ENCODE data around the gene NUP107. TPM values are rescaled to one million over a fixed set of nuclear protein-coding genes. Genes with fewer than 3 reads are reported as not detected.
"Not testable (repeated sequence)": the region's sequence is repeated elsewhere in the genome, so short reads cannot be mapped to it uniquely, and the experiment has no call there.

NUP107 gene
- total RNA-seq = 76.6 to 85.8 TPM (median 78.3 TPM) in 3 replicates

DNA sequence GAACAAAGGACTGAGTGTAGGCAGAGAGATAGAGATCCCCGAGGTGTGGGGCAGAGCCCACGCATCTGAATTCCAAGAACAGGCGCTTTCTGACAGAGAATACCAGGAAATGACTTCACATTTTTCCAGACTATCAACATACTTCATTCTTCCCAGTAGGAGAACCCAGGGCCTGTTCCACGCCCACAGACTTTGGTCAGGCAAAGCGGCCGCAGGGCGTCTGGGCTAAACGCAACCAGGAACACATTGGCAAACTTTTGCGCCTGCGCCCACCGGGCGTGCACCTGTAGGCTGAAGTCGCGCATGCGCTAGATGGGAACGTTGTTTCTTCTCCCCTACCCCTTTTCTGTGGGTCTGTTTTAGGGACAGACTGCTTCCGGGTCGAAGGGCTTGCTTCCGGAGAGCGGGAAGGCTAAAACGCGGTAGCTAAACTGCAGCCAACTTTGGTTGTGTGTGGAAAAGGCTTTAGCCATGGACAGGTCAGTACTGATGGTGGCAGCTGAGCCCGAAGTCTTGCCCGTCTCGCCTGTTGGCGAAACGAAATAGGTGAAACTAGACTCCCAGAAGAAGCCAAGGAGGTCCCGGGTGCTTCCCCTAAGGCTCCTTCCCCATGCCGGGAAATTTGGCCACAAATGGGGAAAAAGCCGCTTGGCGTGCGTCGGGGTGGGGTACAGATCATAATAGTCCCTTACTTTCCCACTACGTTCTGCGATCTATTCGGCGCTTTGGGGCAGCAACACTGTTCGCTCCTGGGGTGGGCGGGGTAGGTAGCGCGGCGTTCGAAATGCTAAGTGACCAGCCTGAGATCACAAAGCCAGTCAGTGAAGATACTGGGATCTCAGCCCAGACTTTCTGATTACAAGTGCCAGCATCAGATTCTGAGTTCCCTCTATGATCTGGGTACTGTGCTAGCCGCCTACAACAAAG lies at the start of gene NUP107:
Gene NUP107, plus strand, starts transcription at position 384 of the 927 bp plus-strand sequence. Its CDS starts 88 bp downstream, at position 472.
- peaks cover 5% of the 10 kb centered on the region for H3K36me3 Mint-ChIP-seq
- peak within 1 kb of the TSS; percentile 93 for H3K4me3 Mint-ChIP-seq
- peak within 1 kb of the TSS; percentile 97 for H3K27ac Mint-ChIP-seq
- TF ChIP-seq, protein P1, sequence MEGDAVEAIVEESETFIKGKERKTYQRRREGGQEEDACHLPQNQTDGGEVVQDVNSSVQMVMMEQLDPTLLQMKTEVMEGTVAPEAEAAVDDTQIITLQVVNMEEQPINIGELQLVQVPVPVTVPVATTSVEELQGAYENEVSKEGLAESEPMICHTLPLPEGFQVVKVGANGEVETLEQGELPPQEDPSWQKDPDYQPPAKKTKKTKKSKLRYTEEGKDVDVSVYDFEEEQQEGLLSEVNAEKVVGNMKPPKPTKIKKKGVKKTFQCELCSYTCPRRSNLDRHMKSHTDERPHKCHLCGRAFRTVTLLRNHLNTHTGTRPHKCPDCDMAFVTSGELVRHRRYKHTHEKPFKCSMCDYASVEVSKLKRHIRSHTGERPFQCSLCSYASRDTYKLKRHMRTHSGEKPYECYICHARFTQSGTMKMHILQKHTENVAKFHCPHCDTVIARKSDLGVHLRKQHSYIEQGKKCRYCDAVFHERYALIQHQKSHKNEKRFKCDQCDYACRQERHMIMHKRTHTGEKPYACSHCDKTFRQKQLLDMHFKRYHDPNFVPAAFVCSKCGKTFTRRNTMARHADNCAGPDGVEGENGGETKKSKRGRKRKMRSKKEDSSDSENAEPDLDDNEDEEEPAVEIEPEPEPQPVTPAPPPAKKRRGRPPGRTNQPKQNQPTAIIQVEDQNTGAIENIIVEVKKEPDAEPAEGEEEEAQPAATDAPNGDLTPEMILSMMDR (IDR thresholded peaks at IDR 0.05; ENCODE audit: unreplicated experiment) = no peak
- H3K27me3 Mint-ChIP-seq (ENCODE audit: low read depth) = no peaks in the 10 kb centered on the region
- H3K9me3 Mint-ChIP-seq = no peaks in the 10 kb centered on the region
- H3K4me1 Mint-ChIP-seq = peaks cover 24% of the 10 kb centered on the region
- DNase-seq (ENCODE audit: low spot score in 2 of 2, unreplicated experiment in 2 of 2) = peak; percentile 99

- H3K27ac Mint-ChIP-seq; H3K4me3 Mint-ChIP-seq; DNase-seq (ENCODE audit: low spot score in 2 of 2, unreplicated experiment in 2 of 2); H3K9me3 Mint-ChIP-seq; H3K27me3 Mint-ChIP-seq (ENCODE audit: low read depth); H3K36me3 Mint-ChIP-seq: not testable (repeated sequence)
- peaks cover 49% of the 10 kb centered on the region for H3K4me1 Mint-ChIP-seq
Observed at GRCh38 chr12:68637439-68637838, 49.3 kb upstream of the NUP107 start.

DNA sequence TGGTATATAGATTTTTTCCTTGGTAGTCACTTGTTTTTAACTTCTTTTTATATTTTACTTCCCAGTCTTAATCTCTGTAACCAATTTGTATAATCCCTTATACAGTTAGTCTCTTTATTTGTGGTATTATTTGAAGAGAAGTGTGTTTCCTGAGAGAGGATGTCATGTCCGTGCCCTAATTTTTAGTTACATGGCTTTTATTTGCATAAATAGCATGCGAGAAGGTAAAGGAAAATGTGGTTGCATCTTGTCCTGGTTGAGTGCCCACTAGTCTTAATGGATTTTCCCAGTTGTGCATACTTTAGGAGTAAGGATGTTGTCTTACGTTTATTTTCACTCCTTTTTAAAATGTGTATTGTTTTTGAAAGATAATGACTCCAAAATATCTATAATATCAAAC lies 48.6 kb upstream of the NUP107 start:
- peak overlapping the region; percentile 15 for H3K27ac Mint-ChIP-seq
- H3K4me1 Mint-ChIP-seq = peaks cover 44% of the 10 kb centered on the region

GRCh38 chr12:68638721-68639395 lies 47.9 kb upstream of the NUP107 start:
- H3K36me3 Mint-ChIP-seq = peaks cover 6% of the 10 kb centered on the region
- peaks cover 38% of the 10 kb centered on the region for H3K4me1 Mint-ChIP-seq
- H3K4me3 Mint-ChIP-seq = no peak overlapping the region
- H3K9me3 Mint-ChIP-seq = no peaks in the 10 kb centered on the region
- H3K27me3 Mint-ChIP-seq (ENCODE audit: low read depth) = no peaks in the 10 kb centered on the region
- no peak for DNase-seq (ENCODE audit: low spot score in 2 of 2, unreplicated experiment in 2 of 2)
- TF ChIP-seq, protein P1 (IDR thresholded peaks at IDR 0.05; ENCODE audit: unreplicated experiment) = no peak
- H3K27ac Mint-ChIP-seq = peak overlapping the region; percentile 71

More for the DNA sequence above, 48.6 kb upstream of the NUP107 start:
- DNase-seq (ENCODE audit: low spot score in 2 of 2, unreplicated experiment in 2 of 2) = no peak
- H3K27me3 Mint-ChIP-seq (ENCODE audit: low read depth) = no peaks in the 10 kb centered on the region
- H3K4me3 Mint-ChIP-seq = no peak overlapping the region
- TF ChIP-seq, protein P1 (IDR thresholded peaks at IDR 0.05; ENCODE audit: unreplicated experiment) = no peak
- peaks cover 6% of the 10 kb centered on the region for H3K36me3 Mint-ChIP-seq
- no peaks in the 10 kb centered on the region for H3K9me3 Mint-ChIP-seq

- Mint-ChIP-seq H3K4me3 (no peak overlapping the region), H3K9me3 (no peaks in the 10 kb centered on the region), H3K27me3 (ENCODE audit: low read depth) (no peaks in the 10 kb centered on the region), H3K36me3 (peaks cover 7% of the 10 kb centered on the region), H3K4me1 (peaks cover 34% of the 10 kb centered on the region), H3K27ac (peak overlapping the region; percentile 71)
- TF ChIP-seq, protein P1 (IDR thresholded peaks at IDR 0.05; ENCODE audit: unreplicated experiment) = no peak
- DNase-seq (ENCODE audit: low spot score in 2 of 2, unreplicated experiment in 2 of 2) = no peak
Observed at GRCh38 chr12:68639396-68639767, 47.4 kb upstream of the NUP107 start.

- H3K4me1 Mint-ChIP-seq = peaks cover 21% of the 10 kb centered on the region
- no peaks in the 10 kb centered on the region for H3K27me3 Mint-ChIP-seq (ENCODE audit: low read depth)
- TF ChIP-seq, protein P1 (IDR thresholded peaks at IDR 0.05; ENCODE audit: unreplicated experiment) = no peak
- peak overlapping the region; percentile 71 for H3K27ac Mint-ChIP-seq
- no peak for DNase-seq (ENCODE audit: low spot score in 2 of 2, unreplicated experiment in 2 of 2)
- no peaks in the 10 kb centered on the region for H3K9me3 Mint-ChIP-seq
- H3K36me3 Mint-ChIP-seq = peaks cover 11% of the 10 kb centered on the region
- H3K4me3 Mint-ChIP-seq = no peak overlapping the region
Observed at GRCh38 chr12:68641138-68641537, 45.6 kb upstream of the NUP107 start.
